Endothelial cell of umbilical vein (primary cell): Measurements from ENCODE around the gene VRTN. TPM values are rescaled to one million over a fixed set of nuclear protein-coding genes. Genes with fewer than 3 reads are reported as not detected.
A peak's percentile ranks its signal among the peaks of the same experiment; 100 is the strongest.

Experiments
- BruUV-seq: library from RNA; stranded (reverse); fragments of 400-500 nt; replicated peaks from 2 replicates; lab custom pipeline; 2021; lab: Mats Ljungman, UMichigan
- CTCF ChIA-PET: fragments of 300-600, 350-600 bp; sonication (Branson Sonifier 250); formaldehyde crosslinking; loops from one replicate; lab custom pipeline; 2021; ENCODE audit warnings: antibody characterized with exemption, inconsistent platforms; lab: Charles Lee
- POLR2A ChIA-PET: fragments of 300-600, 350-600 bp; sonication (Branson Sonifier 250); formaldehyde crosslinking; loops from one replicate; lab custom pipeline; 2021; ENCODE audit warnings: antibody characterized with exemption, inconsistent platforms; lab: Charles Lee
- DNase-seq: peaks from one replicate; pipeline ENCODE4 v3.0.0-alpha.2; 2011; ENCODE audit warnings: low read depth, low spot score
- FAIRE-seq: peaks from 2 replicates; lab custom pipeline; 2011; peaks lifted over from hg19 to GRCh38; lab: Jason Lieb, UNC
- H2AFZ ChIP-seq: 2 replicates; pipeline ENCODE4 v1.6.0; 2012; ENCODE audit warnings: low read depth, low read length, control low read depth, inconsistent platforms
- H3K27ac ChIP-seq: 2 replicates; pipeline ENCODE4 v1.5.1; 2011; ENCODE audit warnings: low read depth, mild to moderate bottlenecking, control low read depth, low read length, moderate library complexity; ENCODE audit not compliant: insufficient read depth
- H3K27me3 ChIP-seq, 2 experiments: 2 replicates each; pipeline versions ENCODE4 v1.6.0 to v1.6.1; 2011; ENCODE audit warnings: low read length in 2 of 2, mixed read lengths in 1 of 2; ENCODE audit not compliant: control insufficient read depth in 2 of 2, insufficient read depth in 2 of 2
- H3K36me3 ChIP-seq, 2 experiments: 2 replicates in 1 of 2; 3 replicates in 1 of 2; pipeline ENCODE4 v1.5.1; 2011; ENCODE audit warnings: low read length in 2 of 2, mild to moderate bottlenecking in 1 of 2, moderate library complexity in 1 of 2; ENCODE audit not compliant: control insufficient read depth in 2 of 2, insufficient read depth in 2 of 2; ENCODE audit errors: extremely low read depth in 1 of 2
- H3K4me1 ChIP-seq: 3 replicates; pipeline ENCODE4 v1.5.1; 2011; ENCODE audit warnings: mild to moderate bottlenecking, low read length; ENCODE audit not compliant: control insufficient read depth, insufficient read depth; ENCODE audit errors: extremely low read depth
- H3K4me2 ChIP-seq: 2 replicates; pipeline ENCODE4 v1.6.1; 2011; ENCODE audit warnings: low read length, control low read depth, mixed read lengths; ENCODE audit not compliant: insufficient read depth
- H3K4me3 ChIP-seq, 3 experiments: fragments of 200-600 bp in 1 of 3; sonication (generic), shearing (Covaris generic) in 1 of 3; replicated peaks in 1 of 3; 2 replicates each; pipeline ENCODE4 v1.5.1; 2011 to 2016; ENCODE audit warnings: control low read depth in 3 of 3, low read length in 3 of 3, mild to moderate bottlenecking in 2 of 3, inconsistent platforms in 1 of 3, low read depth in 1 of 3, moderate library complexity in 1 of 3; ENCODE audit not compliant: insufficient read depth in 1 of 3
- H3K79me2 ChIP-seq: 2 replicates; pipeline ENCODE4 v1.6.0; 2012; ENCODE audit warnings: low read length, inconsistent platforms; ENCODE audit not compliant: control insufficient read depth, insufficient read depth
- H3K9ac ChIP-seq: replicated peaks from 2 replicates; pipeline ENCODE3; 2011; ENCODE audit warnings: low read length, control low read depth; ENCODE audit not compliant: insufficient read depth; ENCODE audit errors: extremely low read depth
- H3K9me1 ChIP-seq: replicated peaks from 3 replicates; pipeline ENCODE4 v1.6.0; 2011; ENCODE audit warnings: mild to moderate bottlenecking, low read length; ENCODE audit not compliant: control insufficient read depth, insufficient read depth; ENCODE audit errors: extremely low read depth
- H3K9me3 ChIP-seq: replicated peaks from 2 replicates; pipeline ENCODE4 v1.5.1; 2012; ENCODE audit warnings: low read length, inconsistent platforms; ENCODE audit not compliant: control insufficient read depth, insufficient read depth
- H4K20me1 ChIP-seq: replicated peaks from 2 replicates; pipeline ENCODE3; 2011; ENCODE audit warnings: mild to moderate bottlenecking, low read length; ENCODE audit not compliant: control insufficient read depth, insufficient read depth; ENCODE audit errors: extremely low read depth
- CTCF ChIP-seq, 2 donors: IDR thresholded peaks; 1 replicate in 1 of 2; 2 replicates in 1 of 2; pipeline ENCODE4 v1.5.1; 2011; ENCODE audit warnings: low read length in 2 of 2, mild to moderate bottlenecking in 2 of 2, moderate library complexity in 2 of 2, control low read depth in 1 of 2, inconsistent platforms in 1 of 2, low read depth in 1 of 2; ENCODE audit not compliant: insufficient read depth in 1 of 2; ENCODE audit errors: extremely low read depth in 1 of 2
- EZH2 ChIP-seq: IDR thresholded peaks from 2 replicates; pipeline ENCODE4 v1.6.1; 2012; ENCODE audit warnings: borderline replicate concordance, low read depth, mild to moderate bottlenecking, moderate library complexity, low read length, inconsistent platforms; ENCODE audit not compliant: severe bottlenecking
- FOS ChIP-seq: IDR thresholded peaks from 2 replicates; pipeline ENCODE4 v1.6.1; 2011; ENCODE audit warnings: mild to moderate bottlenecking, low read length, moderate library complexity, borderline replicate concordance; ENCODE audit not compliant: insufficient read depth
- GATA2 ChIP-seq: IDR thresholded peaks from 2 replicates; pipeline ENCODE4 v1.7.0; 2011; ENCODE audit warnings: low read depth, mild to moderate bottlenecking, moderate library complexity, mixed read lengths, low read length; ENCODE audit not compliant: insufficient read length, insufficient read depth
- JUN ChIP-seq: IDR thresholded peaks from 2 replicates; pipeline ENCODE4 v1.6.1; 2011; ENCODE audit warnings: borderline replicate concordance, low read depth; ENCODE audit not compliant: insufficient read length, insufficient read depth
- MAX ChIP-seq: IDR thresholded peaks from 2 replicates; pipeline ENCODE4 v1.6.1; 2011; ENCODE audit not compliant: insufficient read depth, insufficient read length
- MYC ChIP-seq: IDR thresholded peaks from one replicate; pipeline ENCODE4 v1.6.1; 2011; ENCODE audit warnings: mild to moderate bottlenecking, low read depth, low read length
- POLR2A ChIP-seq: IDR thresholded peaks from 2 replicates; pipeline ENCODE4 v1.6.1; 2012; ENCODE audit warnings: low read depth, mild to moderate bottlenecking, control low read depth, low read length
- POLR2AphosphoS5 ChIP-seq: IDR thresholded peaks from 2 replicates; pipeline ENCODE4 v1.6.1; 2012; ENCODE audit warnings: low read depth, mild to moderate bottlenecking, control low read depth, low read length, moderate library complexity; ENCODE audit not compliant: insufficient read depth
- dilution Hi-C: fragments of 300-500 bp; cut with MboI; formaldehyde crosslinking; loops from one replicate; pipeline ENCODE4 v1.15.0; 2019; ENCODE audit warnings: low sequenced_read_pairs; ENCODE audit not compliant: extremely low pct_ligation_motif_present
- intact Hi-C: fragments of 100-400 bp; cut with micrococcal nuclease; formaldehyde crosslinking; loops from one replicate; pipeline ENCODE4 v1.10.0; 2022
- polyA plus RNA-seq, 4 experiments: library from polyadenylated mRNA; depleted of rRNA in 3 of 4; stranded (reverse) in 3 of 4; unstranded in 1 of 4; fragments of >200 nt; gene quantifications; 2 replicates each; pipeline versions ENCODE4 v1.2.1 to v1.2.3, GENCODE V29; 2011 to 2012; ENCODE audit warnings: missing spikeins in 1 of 4
- total RNA-seq: library from RNA; stranded (reverse); gene quantifications from 2 replicates; pipeline ENCODE4 v1.2.3, GENCODE V29; 2021

The VRTN gene
- total and polyA plus RNA-seq, 2 donors (not counting 3 experiments of a cell fraction or from before 2014, with no cell fraction given), result 0.03 TPM; not detected in 1

- no peak for FAIRE-seq
- DNase-seq, result peak; percentile 72
- ChIA-PET POLR2A (no interaction called here), CTCF (interaction anchor here (0.6 to 1.3 kb wide), 6 partner anchors 9 to 176 kb away, joined by 3 to 4 read pairs (median 4); no protein-coding TSS in a partner anchor)
- intact Hi-C loops (no loop called here), dilution Hi-C loops (no loop called here)
- TF ChIP-seq MYC, result no peak
- TF ChIP-seq CTCF (IDR thresholded peaks at IDR 0.05; ENCODE audit: extremely low read depth in 1 of 2, insufficient read depth in 1 of 2, low read depth in 1 of 2, low read length in 2 of 2), result peak; percentile 39 to 41
- Histone ChIP-seq H3K9me3 (no peaks in the 10 kb centered on the region), H3K4me1 (peaks cover 28% of the 10 kb centered on the region), H3K9ac (peak overlapping the region; percentile 59), H3K4me3 (peak overlapping the region; percentile 77 to 98 (median 83)), H3K27me3 (no peaks in the 10 kb centered on the region), H3K4me2 (peak overlapping the region; percentile 96), H3K27ac (peak overlapping the region; percentile 44), H2AFZ (peak overlapping the region; percentile 87), H3K79me2 (peaks cover 34% of the 10 kb centered on the region), H4K20me1 (no peaks in the 10 kb centered on the region), H3K9me1 (no peaks in the 10 kb centered on the region), H3K36me3 (peaks cover 0 to 9% of the 10 kb centered on the region in 2 experiments)
- BruUV-seq, result no TSS peak
Observed at GRCh38 chr14:74302152-74302628, 46.1 kb upstream of the VRTN start.

- Histone ChIP-seq H4K20me1 (no peaks in the 10 kb centered on the region), H3K4me3 (peak within 1 kb of the TSS; percentile 77 to 98 (median 83)), H3K9ac (peak within 1 kb of the TSS; percentile 59), H3K9me3 (no peaks in the 10 kb centered on the region), H2AFZ (peak within 1 kb of the TSS; percentile 87), H3K4me2 (peak within 1 kb of the TSS; percentile 96), H3K4me1 (peaks cover 28% of the 10 kb centered on the region), H3K27me3 (no peaks in the 10 kb centered on the region), H3K36me3 (peaks cover 0 to 4% of the 10 kb centered on the region in 2 experiments), H3K27ac (peak within 1 kb of the TSS; percentile 44), H3K9me1 (no peaks in the 10 kb centered on the region), H3K79me2 (peaks cover 32% of the 10 kb centered on the region)
- ChIA-PET POLR2A (no interaction called here), CTCF (interaction anchor here (0.6 to 1.3 kb wide), 7 partner anchors 8 to 175 kb away, joined by 3 to 4 read pairs (median 4); no protein-coding TSS in a partner anchor)
- no peak for TF ChIP-seq MAX
- TF ChIP-seq POLR2AphosphoS5, result peak; percentile 92
- TF ChIP-seq JUN, result no peak
- no peak for TF ChIP-seq GATA2
- no peak for TF ChIP-seq EZH2
- peak; percentile 91 for TF ChIP-seq POLR2A
- TF ChIP-seq CTCF (IDR thresholded peaks at IDR 0.05; ENCODE audit: extremely low read depth in 1 of 2, insufficient read depth in 1 of 2, low read depth in 1 of 2, low read length in 2 of 2), result peak; percentile 3 to 42
- TF ChIP-seq MYC, result no peak
- no peak for TF ChIP-seq FOS
- FAIRE-seq, result peak; percentile 96
- TSS peak; percentile 76 for BruUV-seq
- intact Hi-C loops, result no loop called here
- peak; percentile 92 for DNase-seq
- dilution Hi-C loops, result no loop called here
Observed at GRCh38 chr14:74302634-74303569, 45.4 kb upstream of the VRTN start, which contains the start of gene ABCD4. Gene ABCD4, minus strand, starts transcription at chr14:74302934. Its CDS starts 22 bp downstream, at chr14:74302912.
